HG03025 (cell line): Measurements from ENCODE around the gene PHYHD1.
A peak's percentile ranks its signal among the peaks of the same experiment; 100 is the strongest.

Experiments used
- ATAC-seq: cut with Tn5 transposase; IDR thresholded peaks from one replicate; pipeline ENCODE4 v1.9.1; 2021; ENCODE audit warnings: mild to moderate bottlenecking, moderate library complexity; ENCODE audit not compliant: unreplicated experiment, low FRiP score

The PHYHD1 gene

GRCh38 chr9:128899566-128900322 lies 21.0 kb upstream of the PHYHD1 start:
- ATAC-seq, result no peak

GRCh38 chr9:128901379-128901778 lies 19.4 kb upstream of the PHYHD1 start:
- no peak for ATAC-seq

GRCh38 chr9:128901822-128902221 lies 19.0 kb upstream of the PHYHD1 start:
- ATAC-seq, result no peak

- peak; percentile 72 for ATAC-seq
Measured at GRCh38 chr9:128902351-128903078, 18.3 kb upstream of the PHYHD1 start.

GRCh38 chr9:128903079-128903461 lies 17.7 kb upstream of the PHYHD1 start:
- ATAC-seq, result no peak

DNA sequence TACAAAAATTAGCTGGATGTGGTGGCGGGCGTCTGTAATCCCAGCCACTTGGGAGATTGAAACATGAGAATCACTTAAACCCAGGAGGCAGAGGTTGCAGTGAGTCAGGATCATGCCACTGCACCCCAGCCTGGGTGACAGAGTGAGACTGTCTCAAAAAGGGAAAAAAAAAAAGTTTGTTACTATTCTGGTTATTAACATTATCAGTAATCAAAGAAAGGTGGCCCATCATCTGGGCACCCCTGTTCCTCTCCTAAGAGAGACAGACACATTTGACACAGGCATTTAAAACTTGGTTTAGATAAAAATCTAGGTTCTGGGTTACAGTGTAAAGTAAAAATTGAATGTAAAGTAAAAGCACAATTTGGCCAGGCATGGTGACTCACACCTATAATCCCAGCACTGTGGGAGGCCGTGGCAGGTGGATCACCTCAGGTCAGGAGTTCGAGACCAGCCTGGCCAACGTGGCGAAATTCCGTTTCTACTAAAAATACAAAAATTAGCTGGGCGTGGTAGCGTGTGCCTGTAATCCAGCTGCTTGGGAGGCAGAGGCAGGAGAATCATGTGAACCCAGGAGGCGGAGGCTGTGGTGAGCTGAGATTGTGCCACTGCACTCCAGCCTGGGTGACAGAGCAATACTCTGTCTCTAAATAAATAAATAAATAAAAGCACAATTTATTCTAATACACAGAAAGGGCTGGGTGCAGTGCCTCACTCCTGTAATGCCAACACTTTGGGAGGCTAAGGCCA lies 16.7 kb upstream of the PHYHD1 start:
- ATAC-seq, result no peak

DNA sequence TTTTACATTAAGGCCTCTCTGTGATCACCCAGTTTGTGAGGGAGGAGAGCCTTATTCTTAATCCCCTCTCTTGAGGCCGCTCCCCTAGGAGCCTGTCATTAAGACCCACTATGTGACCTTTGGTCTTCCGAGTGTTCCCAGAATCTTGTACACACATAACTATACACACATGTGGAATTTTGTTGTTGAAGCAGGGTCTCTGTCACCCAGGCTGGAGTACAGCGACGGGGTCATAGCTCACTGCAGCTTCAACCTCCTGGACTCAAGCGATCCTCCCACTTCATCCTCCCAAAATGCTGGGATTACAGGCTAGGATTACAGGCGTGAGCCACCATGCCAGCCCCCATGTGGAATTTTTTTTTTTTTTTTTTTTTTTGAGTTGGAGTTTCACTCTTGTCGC lies 14.8 kb upstream of the PHYHD1 start:
- ATAC-seq, result no peak

DNA sequence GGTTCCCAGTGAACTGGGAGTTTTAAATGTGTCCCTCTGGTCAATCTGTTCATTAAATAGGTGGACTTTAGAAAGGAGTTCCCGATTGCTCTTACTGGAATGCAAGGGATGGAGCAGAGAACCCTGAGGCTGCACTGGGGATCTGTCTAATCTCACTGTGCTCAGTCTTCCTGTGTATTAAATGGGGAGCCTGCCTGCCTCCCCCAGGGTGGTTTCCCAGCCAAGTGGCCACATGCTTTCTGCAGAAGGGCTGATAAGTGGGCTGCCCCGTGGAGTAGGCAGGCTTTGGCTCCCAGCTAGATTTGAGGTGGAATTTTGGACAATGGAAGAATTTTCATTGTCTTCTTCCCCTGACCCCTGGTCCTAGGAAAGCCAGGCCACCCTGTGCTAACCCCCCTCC lies 14.0 kb upstream of the PHYHD1 start:
- ATAC-seq, result no peak

- no peak for ATAC-seq
Measured at GRCh38 chr9:128908372-128908771, 12.4 kb upstream of the PHYHD1 start.

DNA sequence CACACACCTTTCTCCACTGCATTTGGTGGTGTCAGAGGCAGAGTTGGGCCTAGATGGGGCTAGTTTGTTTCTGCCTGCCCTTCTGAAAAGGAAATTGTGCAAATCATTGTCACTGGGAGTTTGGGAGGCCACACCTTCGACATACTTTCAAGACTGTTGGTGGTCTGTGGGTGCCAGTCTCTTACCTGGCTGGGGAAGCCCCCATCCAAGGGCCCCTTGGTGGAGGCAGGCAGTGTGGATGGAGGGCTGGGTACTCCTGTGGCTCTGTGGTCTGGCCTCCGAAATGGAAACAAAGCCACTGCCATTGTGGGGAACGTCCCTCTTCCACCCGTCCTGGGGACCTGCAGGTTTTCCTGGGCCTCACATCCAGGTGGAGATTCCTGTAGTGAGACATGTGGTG lies 10.9 kb upstream of the PHYHD1 start:
- ATAC-seq, result no peak

GRCh38 chr9:128910906-128911305 lies 9.9 kb upstream of the PHYHD1 start:
- no peak for ATAC-seq

DNA sequence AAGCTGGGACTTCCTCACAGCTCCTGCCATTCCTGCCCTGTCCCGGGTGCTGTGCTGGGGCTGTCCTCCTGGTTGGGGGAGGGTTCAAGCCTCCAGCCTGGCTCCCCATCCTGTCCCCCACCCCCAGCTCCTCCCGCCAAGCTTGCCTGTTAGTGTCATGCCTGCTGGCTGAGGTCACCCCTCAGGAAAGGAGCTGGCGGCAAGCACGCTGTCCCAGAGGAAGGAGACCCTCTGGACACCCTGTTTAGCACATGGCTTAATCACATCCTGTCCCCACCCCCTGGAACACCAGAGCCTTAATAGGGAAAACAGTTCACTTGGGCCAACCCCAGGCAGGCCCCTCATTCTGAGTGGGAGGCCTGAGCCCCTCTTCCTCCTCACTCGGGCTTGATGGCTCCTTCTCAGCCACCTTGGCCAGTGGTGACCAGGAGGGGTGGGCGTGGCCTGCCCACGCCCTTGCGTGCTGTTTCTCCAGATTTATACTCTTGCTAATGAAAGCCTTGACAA lies 9.2 kb upstream of the PHYHD1 start:
- ATAC-seq, result no peak

DNA sequence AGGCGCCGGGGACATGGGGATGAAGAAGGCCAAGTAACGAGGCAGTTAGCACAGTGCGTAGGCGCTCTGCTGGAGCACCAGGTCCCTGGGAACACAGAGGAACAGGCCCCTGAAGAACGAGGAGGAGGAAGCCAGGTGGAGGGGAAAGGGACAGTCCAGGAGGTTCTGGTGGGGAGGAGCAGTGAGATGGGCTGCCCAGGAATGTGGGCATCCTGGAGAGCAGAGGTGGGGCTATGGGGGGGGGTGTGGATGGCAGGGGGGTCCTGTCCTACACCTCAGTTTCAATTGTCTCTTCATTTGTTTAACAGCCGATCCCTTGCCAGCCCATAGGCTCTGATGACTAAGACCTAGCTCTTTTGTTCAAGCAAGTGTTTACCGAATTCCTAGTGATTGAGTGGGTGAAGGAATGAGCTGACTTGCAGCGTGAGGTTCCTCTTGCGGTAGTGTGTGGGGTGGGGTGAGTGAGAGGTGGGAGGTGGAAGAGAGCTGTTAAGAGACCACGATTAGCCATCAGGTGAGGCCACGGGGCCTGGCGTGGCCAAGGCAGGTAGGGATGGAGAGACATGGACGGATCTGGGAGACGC lies 8.4 kb upstream of the PHYHD1 start:
- ATAC-seq, result no peak

GRCh38 chr9:128913048-128913900 lies 7.5 kb upstream of the PHYHD1 start:
- no peak for ATAC-seq

DNA sequence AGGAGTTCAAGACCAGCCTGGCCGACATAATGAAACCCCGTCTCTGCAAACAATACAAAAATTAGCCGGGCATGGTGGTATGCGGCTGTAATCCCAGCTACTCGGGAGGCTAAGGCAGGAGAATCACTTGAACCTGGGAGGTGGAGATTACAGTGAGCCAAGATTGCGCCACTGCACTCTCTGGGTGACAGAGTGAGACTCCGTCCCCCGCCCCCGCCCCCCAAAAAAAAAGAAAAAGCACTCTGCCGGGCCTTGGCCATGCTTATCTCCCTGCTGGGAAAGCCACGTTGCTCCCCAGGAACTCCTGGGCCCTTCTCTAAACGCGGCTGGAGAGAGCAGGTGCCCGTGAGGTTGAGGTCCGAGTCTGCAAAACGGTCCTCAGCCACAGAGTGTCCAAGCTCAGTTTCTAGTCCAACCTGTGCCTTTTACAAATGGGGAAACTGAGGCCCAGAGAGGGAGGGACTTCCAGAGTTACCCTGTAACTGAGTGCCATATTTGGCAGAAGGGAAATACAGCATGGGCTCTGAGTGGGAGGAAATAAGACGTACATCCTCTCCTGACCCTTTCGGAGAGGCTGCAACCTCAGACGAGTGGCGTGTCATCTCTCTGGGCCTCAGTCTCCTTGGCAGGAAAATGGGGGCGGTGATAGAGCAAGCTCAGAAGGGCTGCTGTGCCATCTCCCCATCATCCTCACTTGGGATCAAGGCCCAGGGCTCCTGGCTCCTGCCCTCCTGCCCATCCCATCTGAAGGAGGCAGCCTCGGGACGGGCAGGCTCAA lies 6.6 kb upstream of the PHYHD1 start:
- ATAC-seq, result no peak

GRCh38 chr9:128916204-128916603 lies 4.6 kb upstream of the PHYHD1 start:
- ATAC-seq, result no peak

DNA sequence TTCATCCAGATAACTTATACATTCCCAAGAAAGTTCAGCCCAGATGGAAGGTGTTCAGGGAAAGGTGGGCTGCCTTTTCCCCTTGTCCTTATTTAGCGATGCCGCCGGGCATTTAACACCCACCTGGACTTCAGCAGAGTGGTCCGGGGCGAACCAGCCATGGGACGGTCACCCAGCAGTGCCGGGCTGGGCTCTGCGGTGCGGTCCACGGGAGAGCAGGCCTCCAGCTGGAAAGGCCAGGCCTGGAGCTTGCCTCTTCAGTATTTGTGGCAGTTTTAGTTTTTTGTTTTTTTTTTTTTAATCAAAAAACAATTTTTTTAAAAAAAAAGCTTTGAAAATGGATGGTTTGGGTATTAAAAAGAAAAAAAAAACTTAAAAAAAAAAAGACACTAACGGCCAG lies 4.0 kb upstream of the PHYHD1 start:
- no peak for ATAC-seq

- no peak for ATAC-seq
Measured at GRCh38 chr9:128917151-128917849, 3.5 kb upstream of the PHYHD1 start.

- no peak for ATAC-seq
Measured at GRCh38 chr9:128918921-128919320, 1.9 kb upstream of the PHYHD1 start.
